GM23338 (cell line): ENCODE measurements around the gene CRYM. TPM values are rescaled to one million over a fixed set of nuclear protein-coding genes. Genes with fewer than 3 reads are reported as not detected.
A peak's percentile ranks its signal among the peaks of the same experiment; 100 is the strongest.

Experiments
- ATAC-seq: fragments of 200-7000 bp; cut with Tn5 transposase; 3 replicates; pipeline ENCODE4 v1.9.1; 2020
- DNase-seq: peaks from one replicate; pipeline ENCODE4 v3.0.0-alpha.2; 2015; ENCODE audit warnings: low spot score
- H2AFZ ChIP-seq: fragments of 200-600 bp; sonication (generic); 2 replicates; pipeline ENCODE4 v1.8.0; 2016; ENCODE audit warnings: antibody characterized with exemption, mild to moderate bottlenecking, moderate library complexity
- H3F3A ChIP-seq: fragments of 200-600 bp; sonication (generic); replicated peaks from 2 replicates; pipeline ENCODE4 v1.8.0; 2017; ENCODE audit warnings: antibody characterized with exemption, mixed run types, low read depth
- H3K27ac ChIP-seq: fragments of 200-600 bp; sonication (generic); 2 replicates; pipeline ENCODE4 v1.6.1; 2016; ENCODE audit warnings: low read depth
- H3K27me3 ChIP-seq: fragments of 200-600 bp; sonication (generic); 2 replicates; pipeline ENCODE4 v1.8.0; 2016; ENCODE audit warnings: mild to moderate bottlenecking, mixed run types, moderate library complexity; ENCODE audit not compliant: insufficient read depth
- H3K36me3 ChIP-seq: fragments of 200-600 bp; sonication (generic); 2 replicates; pipeline ENCODE4 v1.8.0; 2016; ENCODE audit warnings: mild to moderate bottlenecking; ENCODE audit not compliant: insufficient read depth
- H3K4me1 ChIP-seq: fragments of 200-600 bp; sonication (generic); 2 replicates; pipeline ENCODE4 v1.8.0; 2016; ENCODE audit warnings: mild to moderate bottlenecking, moderate library complexity; ENCODE audit not compliant: insufficient read depth
- H3K4me2 ChIP-seq: fragments of 200-600 bp; sonication (generic); 2 replicates; pipeline ENCODE4 v1.7.1; 2017; ENCODE audit warnings: mixed run types
- H3K4me3 ChIP-seq: fragments of 200-600 bp; sonication (generic); 2 replicates; pipeline ENCODE4 v1.6.1; 2016; ENCODE audit warnings: mixed run types
- H3K79me2 ChIP-seq: fragments of 200-600 bp; sonication (generic); replicated peaks from 2 replicates; pipeline ENCODE4 v1.8.0; 2017; ENCODE audit warnings: mild to moderate bottlenecking; ENCODE audit not compliant: insufficient read depth
- H3K9me2 ChIP-seq: fragments of 200-600 bp; sonication (generic); 2 replicates; pipeline ENCODE4 v1.8.0; 2017; ENCODE audit not compliant: insufficient read depth
- H4K20me1 ChIP-seq: fragments of 200-600 bp; sonication (generic); replicated peaks from 2 replicates; pipeline ENCODE4 v1.8.0; 2017; ENCODE audit warnings: mild to moderate bottlenecking; ENCODE audit not compliant: insufficient read depth
- H3K27ac Mint-ChIP-seq: 2 replicates; pipeline ENCODE4 v1.8.0; 2020; ENCODE audit warnings: inconsistent platforms, mild to moderate bottlenecking, moderate library complexity, mixed read lengths
- H3K27me3 Mint-ChIP-seq: 3 replicates; pipeline ENCODE4 v1.8.0; 2022; ENCODE audit warnings: low read depth, mild to moderate bottlenecking, moderate library complexity, mixed read lengths, inconsistent platforms; ENCODE audit not compliant: insufficient read depth, poor library complexity
- H3K36me3 Mint-ChIP-seq: 3 replicates; pipeline ENCODE4 v1.8.0; 2021; ENCODE audit warnings: low read depth, mild to moderate bottlenecking, inconsistent platforms, moderate library complexity, mixed read lengths
- H3K4me1 Mint-ChIP-seq: 3 replicates; pipeline ENCODE4 v1.8.0; 2020; ENCODE audit warnings: mild to moderate bottlenecking, inconsistent platforms, mixed read lengths
- H3K4me3 Mint-ChIP-seq: 3 replicates; pipeline ENCODE4 v1.8.0; 2021; ENCODE audit warnings: moderate library complexity, mild to moderate bottlenecking, inconsistent platforms, mixed read lengths
- H3K9me3 Mint-ChIP-seq: 3 replicates; pipeline ENCODE4 v1.8.0; 2020; ENCODE audit warnings: moderate library complexity, mild to moderate bottlenecking, inconsistent platforms, mixed read lengths
- CREB1 ChIP-seq: fragments of 250-450 bp; sonication (Bioruptor Pico); IDR thresholded peaks from 2 replicates; pipeline ENCODE4 v1.5.0; 2020; ENCODE audit warnings: low read depth, mild to moderate bottlenecking, moderate library complexity
- CTCF ChIP-seq, 2 experiments: fragments of 200-600 bp in 1 of 2; sonication (generic) in 1 of 2; conservative IDR thresholded peaks; 2 replicates each; pipeline versions ENCODE4 v1.5.1 to v1.6.1; 2016 to 2017; ENCODE audit warnings: antibody characterized with exemption in 2 of 2, low read depth in 2 of 2, mild to moderate bottlenecking in 2 of 2, moderate library complexity in 1 of 2
- ETS1 ChIP-seq: IDR thresholded peaks from 2 replicates; pipeline ENCODE4 v1.6.1; 2016; ENCODE audit warnings: antibody characterized with exemption
- EZH2 ChIP-seq: fragments of 200-600 bp; sonication (generic); IDR thresholded peaks from one replicate; pipeline ENCODE4 v1.8.0; 2017; ENCODE audit warnings: antibody characterized with exemption, mild to moderate bottlenecking, low read depth; ENCODE audit not compliant: unreplicated experiment
- EZH2phosphoT487 ChIP-seq: fragments of 200-600 bp; sonication (generic); IDR thresholded peaks from one replicate; pipeline ENCODE4 v1.8.1; 2018; ENCODE audit warnings: antibody characterized with exemption; ENCODE audit not compliant: unreplicated experiment
- JUNB ChIP-seq: IDR thresholded peaks from one replicate; pipeline ENCODE4 v1.6.1; 2016; ENCODE audit warnings: antibody characterized with exemption; ENCODE audit not compliant: unreplicated experiment
- NANOG ChIP-seq: IDR thresholded peaks from 2 replicates; pipeline ENCODE4 v1.6.1; 2016; ENCODE audit warnings: antibody characterized with exemption, borderline replicate concordance
- POLR2AphosphoS5 ChIP-seq: IDR thresholded peaks from 2 replicates; pipeline ENCODE4 v1.6.1; 2016; ENCODE audit warnings: antibody characterized with exemption, low read depth
- ZNF114 ChIP-seq: fragments of 250-450 bp; sonication (Bioruptor Pico); IDR thresholded peaks from 2 replicates; pipeline ENCODE4 v1.5.0; 2020; ENCODE audit warnings: mild to moderate bottlenecking, moderate library complexity
- ZNF331 ChIP-seq: fragments of 250-450 bp; sonication (Bioruptor Pico); IDR thresholded peaks from 2 replicates; pipeline ENCODE4 v1.5.0; 2020; ENCODE audit warnings: low read depth, mild to moderate bottlenecking, moderate library complexity
- ZNF462 ChIP-seq: fragments of 250-450 bp; sonication (Bioruptor Pico); IDR thresholded peaks from 2 replicates; pipeline ENCODE4 v1.5.0; 2020; ENCODE audit warnings: mild to moderate bottlenecking, moderate library complexity
- polyA plus RNA-seq: library from polyadenylated mRNA; unstranded; fragments of >200 nt; fragmentation: Nextera tagmentation; extraction: Ambion mirVana; gene quantifications from 2 replicates; pipeline ENCODE4 v1.2.1, GENCODE V29; 2016
- total RNA-seq: library from RNA; depleted of rRNA; stranded (reverse); fragments of >200 nt; shearing (Covaris generic); gene quantifications from 2 replicates; pipeline ENCODE4 v1.2.3, GENCODE V29; 2014

Gene CRYM
- total and polyA plus RNA-seq, 2 experiments from 2014 or later = 15.2 to 18.0 TPM

- peaks cover 8% of the 10 kb centered on the region for H3K27me3 Mint-ChIP-seq
- Histone ChIP-seq H3K4me3 (no peak overlapping the region), H3K4me2 (no peak overlapping the region), H3K36me3 (no peaks in the 10 kb centered on the region), H4K20me1 (no peaks in the 10 kb centered on the region), H2AFZ (peak overlapping the region; percentile 57), H3K9me2 (no peaks in the 10 kb centered on the region), H3K27ac (no peak overlapping the region), H3K4me1 (peaks cover 7% of the 10 kb centered on the region), H3F3A (no peaks in the 10 kb centered on the region), H3K79me2 (no peaks in the 10 kb centered on the region), H3K27me3 (no peaks in the 10 kb centered on the region)
- no peak overlapping the region for H3K27ac Mint-ChIP-seq
- ATAC-seq = no peak
- DNase-seq = no peak
- no peak for TF ChIP-seq JUNB
- H3K36me3 Mint-ChIP-seq = no peaks in the 10 kb centered on the region
- no peak overlapping the region for H3K4me3 Mint-ChIP-seq
- H3K4me1 Mint-ChIP-seq = peaks cover 9% of the 10 kb centered on the region
- no peaks in the 10 kb centered on the region for H3K9me3 Mint-ChIP-seq
These were observed 33.4 kb downstream of the CRYM start for GRCh38 chr16:21244518-21245215.

- Histone ChIP-seq H3K9me2 (no peaks in the 10 kb centered on the region), H3K4me3 (no peak overlapping the region), H3K36me3 (no peaks in the 10 kb centered on the region), H2AFZ (no peak overlapping the region), H3K4me2 (no peak overlapping the region), H3K79me2 (no peaks in the 10 kb centered on the region), H3F3A (no peaks in the 10 kb centered on the region), H3K4me1 (peaks cover 7% of the 10 kb centered on the region), H3K27ac (no peak overlapping the region), H4K20me1 (no peaks in the 10 kb centered on the region), H3K27me3 (no peaks in the 10 kb centered on the region)
- Mint-ChIP-seq H3K27me3 (peaks cover 8% of the 10 kb centered on the region), H3K9me3 (no peaks in the 10 kb centered on the region), H3K27ac (no peak overlapping the region), H3K4me3 (no peak overlapping the region), H3K36me3 (no peaks in the 10 kb centered on the region), H3K4me1 (peaks cover 9% of the 10 kb centered on the region)
- no peak for TF ChIP-seq ETS1
- no peak for TF ChIP-seq CTCF (conservative IDR thresholded peaks at IDR 0.05; ENCODE audit: low read depth in 2 of 2)
- TF ChIP-seq JUNB = no peak
- no peak for TF ChIP-seq NANOG
- TF ChIP-seq ZNF331 (CRISPR knock-in tag) = no peak
- TF ChIP-seq POLR2AphosphoS5 = no peak
- TF ChIP-seq CREB1 (CRISPR knock-in tag) = no peak
- TF ChIP-seq EZH2 = no peak
- TF ChIP-seq ZNF462 = no peak
- no peak for TF ChIP-seq ZNF114 (CRISPR knock-in tag)
- TF ChIP-seq EZH2phosphoT487 = no peak
- ATAC-seq (no peak), DNase-seq (no peak)
These were observed 35.3 kb downstream of the CRYM start for GRCh38 chr16:21242756-21243155.
